HG03520 (cell line): ENCODE results near the gene SPATC1L.

Experiments
- ATAC-seq: cut with Tn5 transposase; IDR thresholded peaks from one replicate; pipeline ENCODE4 v1.9.1; 2021; ENCODE audit warnings: mild to moderate bottlenecking, moderate library complexity; ENCODE audit not compliant: unreplicated experiment

SPATC1L gene

DNA sequence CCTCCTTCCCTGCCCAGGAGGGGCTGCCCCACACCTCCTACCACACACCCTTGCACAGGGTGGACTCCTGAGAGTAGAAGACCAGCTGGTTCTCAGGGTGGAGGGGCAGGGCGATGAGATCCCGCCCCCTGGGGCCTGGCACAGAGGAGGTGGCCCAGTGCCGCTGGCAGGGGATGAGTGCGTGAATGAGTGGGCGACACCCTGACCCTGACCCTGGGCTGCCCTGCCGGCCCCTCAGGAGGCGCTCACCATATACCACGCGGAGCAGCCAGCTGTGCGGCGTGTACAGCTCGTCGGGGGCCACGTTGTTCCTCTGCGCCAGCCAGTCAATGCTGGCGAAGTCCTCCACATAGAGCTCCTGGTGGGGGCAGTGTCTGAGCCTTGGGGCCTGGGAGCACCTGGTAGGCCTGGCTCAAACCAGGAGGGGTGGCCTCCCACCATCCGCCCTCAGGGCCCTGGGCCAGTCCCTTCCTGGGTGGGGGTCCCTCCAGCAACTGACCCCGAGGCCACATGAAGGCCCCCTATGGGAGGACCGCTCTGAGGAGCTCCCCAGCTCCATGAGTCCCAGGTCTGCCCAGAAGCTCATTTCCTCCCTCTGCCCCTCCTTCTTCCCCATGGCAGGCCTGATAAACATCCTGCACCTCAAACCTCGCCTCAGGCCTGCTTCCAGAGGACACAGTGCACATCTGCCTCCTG, 31.3 kb upstream of the SPATC1L start:
- ATAC-seq: no peak

DNA sequence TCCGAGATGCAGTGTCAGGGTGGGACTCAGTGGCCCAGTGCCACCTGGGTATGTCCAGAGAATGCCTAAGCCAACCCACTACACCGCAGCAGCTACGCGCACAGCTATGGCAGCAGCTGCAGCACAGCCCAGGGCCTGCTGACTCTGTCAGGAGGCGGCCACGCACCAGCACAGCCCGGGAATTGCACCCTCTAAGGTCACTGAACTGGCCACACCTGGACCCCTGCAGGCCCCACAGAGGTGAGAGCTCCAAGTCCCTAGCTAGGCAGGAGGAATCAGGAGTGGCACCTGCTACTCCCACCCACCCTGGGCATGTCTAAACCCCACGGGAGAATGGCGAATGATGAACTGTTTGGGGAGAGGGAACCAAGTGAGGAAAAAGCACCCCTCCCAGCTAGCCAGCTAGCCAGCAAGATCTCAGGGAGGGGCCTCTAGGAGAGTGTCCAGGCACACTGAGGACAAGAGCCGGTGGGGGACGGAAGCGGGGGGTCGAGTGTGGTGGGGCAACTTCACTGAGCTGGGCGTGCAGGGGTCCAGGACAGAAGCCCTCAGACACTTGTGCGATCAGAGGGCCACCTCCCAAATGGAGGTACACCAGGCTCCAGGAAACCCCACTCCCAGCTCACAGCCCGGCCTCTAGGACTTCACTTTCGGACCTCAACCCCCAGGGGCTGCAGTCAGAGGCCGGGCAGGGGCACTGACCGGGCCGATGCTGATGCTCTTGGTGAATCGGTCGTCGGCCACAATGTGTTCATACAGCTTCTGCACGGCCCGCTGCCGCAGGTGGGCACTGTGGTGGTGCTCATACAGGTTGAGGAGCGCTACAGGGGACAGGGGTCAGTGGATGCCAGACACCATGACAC, 30.4 kb upstream of the SPATC1L start:
- ATAC-seq: no peak

DNA sequence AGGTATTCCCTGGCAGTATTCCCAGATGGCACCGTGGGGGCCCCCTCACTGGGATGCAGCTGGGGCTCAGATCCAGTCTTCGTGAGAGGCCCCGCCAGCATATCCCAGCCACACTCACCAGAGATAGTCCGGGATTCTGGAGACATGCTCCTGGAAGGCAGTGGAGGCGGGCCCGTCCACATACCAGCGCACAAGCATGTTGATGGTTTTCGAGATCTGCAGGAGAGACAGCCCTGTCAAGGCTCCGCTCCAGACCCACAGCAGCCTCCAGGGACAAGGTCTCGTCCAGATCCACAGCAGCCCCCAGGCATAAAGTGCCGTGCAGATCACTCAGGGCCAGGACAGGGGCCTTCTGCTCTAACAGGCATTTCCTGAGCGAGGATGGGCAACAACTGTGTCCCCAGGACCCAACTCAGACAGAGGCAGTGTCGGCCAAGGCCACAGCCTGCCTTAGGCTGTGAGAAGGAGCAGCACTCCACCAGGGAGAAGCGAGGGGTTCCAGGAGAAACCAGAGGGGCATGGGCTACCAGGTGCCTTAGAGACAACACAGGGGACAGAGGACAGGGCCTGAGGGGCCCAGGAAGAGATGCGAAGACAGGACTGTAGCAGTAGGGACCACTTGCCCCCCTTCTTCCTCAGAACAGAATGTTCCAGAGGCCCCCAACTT, 29.5 kb upstream of the SPATC1L start:
- no peak for ATAC-seq

DNA sequence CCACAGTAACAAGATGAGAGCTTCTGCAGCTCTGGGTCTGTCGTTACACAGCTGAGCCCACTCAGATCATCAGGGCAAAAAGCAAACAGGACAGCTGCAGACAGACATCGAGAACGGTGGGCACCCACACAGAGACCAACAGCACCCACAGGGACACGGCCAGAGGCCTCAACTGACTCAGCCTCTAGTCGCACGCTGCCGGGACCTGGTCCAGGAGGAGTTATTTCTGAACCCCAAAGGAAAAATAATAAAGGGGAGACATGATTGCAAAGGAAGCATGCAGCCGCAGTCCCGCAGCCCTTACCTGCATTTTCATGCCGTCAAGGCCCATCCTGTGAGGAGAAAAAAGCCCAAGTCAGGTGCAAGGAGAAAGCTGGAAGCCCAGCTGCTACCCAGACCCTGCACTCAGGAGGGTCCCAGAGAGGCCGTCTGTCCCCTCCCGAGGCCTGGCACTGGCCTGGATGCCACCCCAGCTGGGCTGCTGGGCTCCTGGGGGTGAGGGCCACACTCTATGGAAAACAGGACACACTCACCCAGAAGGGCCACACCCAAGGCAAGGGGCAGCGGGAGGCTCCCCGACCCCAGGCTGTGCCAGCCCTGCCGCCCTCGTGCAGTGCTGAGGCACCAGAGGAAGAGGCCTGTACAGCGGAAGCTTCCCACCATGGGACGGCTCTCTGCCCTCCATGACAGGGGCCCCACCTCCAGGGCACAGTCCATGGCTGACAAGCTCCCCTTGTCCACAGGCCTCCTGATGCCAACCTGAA, 28.6 kb upstream of the SPATC1L start:
- ATAC-seq: no peak

DNA sequence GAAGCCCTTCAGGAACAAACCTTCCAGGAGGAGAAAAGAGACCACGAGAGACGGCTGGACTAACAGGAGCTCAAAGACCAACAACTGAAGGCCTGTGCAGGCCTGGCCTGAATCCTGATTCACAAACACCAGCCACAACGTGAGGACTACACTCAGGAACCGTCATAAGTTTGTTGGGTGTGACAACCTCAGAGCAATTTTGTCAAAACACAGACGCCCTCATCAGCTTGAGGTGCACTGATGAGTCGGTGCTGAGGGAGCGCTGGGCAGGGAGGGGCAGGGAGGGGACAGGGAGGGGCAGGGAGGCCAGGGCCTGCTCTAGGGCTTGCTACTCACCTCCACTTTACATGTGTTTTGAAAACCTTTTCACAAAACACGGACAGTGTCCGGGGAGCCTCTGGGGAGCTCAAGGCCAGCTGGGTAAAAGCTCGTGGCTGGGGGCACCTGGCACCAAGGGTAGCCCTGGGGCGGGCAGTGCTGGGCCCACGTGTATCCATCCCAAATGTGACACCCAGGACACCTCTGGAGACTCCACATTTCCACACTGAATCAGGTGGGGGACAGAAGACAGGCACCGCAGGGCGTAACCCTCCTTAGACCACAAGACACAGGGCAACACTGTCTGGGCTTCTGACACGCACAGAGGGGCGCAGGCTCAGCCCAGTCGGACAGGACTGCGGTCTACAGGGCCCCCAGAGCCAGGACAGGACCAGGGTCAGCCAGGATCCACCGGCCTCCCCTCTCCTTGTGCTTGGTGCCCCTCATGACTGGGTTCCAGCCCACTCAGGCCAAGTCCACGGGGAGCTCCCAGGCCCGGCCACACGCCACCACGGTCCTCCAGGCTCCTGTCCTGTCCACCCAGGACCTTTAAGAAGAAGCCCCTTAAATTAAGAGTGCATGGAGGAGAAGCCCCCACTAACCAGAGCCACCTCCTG, 27.8 kb upstream of the SPATC1L start:
- ATAC-seq: no peak

- no peak for ATAC-seq
Observed at GRCh38 chr21:46211376-46211775, 27.1 kb upstream of the SPATC1L start.

GRCh38 chr21:46210378-46211136, 26.3 kb upstream of the SPATC1L start:
- no peak for ATAC-seq

DNA sequence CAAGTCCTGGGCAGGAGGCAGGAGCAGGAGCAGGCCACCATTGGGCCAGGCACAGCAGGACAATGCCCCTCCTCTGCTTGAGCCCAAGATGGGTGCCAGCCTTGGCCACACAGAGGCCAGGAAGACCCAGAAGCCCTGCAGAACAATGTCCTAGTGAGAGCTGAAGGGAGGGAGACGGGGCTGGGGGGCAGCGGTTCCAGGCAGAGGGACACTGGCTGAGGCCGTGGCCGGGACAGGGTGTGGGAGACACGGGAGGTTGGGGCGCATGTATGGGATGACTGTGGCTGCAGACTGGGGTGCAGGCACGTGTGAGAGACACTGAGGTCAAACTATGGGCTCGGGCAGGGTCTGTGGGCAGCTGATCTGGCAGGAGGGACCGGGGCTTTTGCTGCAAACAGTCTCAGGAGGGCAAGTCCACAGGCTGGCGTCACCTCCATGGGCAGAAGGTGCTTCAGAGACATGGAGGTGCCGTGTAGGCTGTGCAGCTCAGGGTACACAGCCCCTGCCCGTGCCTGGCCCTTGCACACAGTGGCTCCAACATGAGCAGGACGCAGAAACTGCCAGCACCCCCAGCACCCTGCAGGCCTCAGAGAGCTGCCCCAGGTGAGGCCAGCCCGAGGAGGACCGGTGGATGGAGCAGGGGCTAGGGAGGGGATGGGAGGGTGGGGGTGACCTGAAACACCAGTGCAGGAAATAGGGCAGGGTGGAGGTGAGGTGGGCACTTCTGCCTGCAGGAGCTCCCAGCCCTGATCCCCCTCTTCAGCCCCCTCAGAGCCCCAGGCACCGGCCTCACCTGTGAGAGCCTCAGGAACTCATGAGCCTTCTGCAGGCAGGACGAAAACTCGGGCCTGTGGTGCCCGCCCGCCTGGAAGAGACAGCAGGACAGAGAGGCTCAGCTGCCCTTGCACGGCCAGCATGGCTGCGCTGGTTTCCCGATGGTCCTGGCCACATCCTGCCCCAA, 24.8 kb upstream of the SPATC1L start:
- ATAC-seq: no peak

DNA sequence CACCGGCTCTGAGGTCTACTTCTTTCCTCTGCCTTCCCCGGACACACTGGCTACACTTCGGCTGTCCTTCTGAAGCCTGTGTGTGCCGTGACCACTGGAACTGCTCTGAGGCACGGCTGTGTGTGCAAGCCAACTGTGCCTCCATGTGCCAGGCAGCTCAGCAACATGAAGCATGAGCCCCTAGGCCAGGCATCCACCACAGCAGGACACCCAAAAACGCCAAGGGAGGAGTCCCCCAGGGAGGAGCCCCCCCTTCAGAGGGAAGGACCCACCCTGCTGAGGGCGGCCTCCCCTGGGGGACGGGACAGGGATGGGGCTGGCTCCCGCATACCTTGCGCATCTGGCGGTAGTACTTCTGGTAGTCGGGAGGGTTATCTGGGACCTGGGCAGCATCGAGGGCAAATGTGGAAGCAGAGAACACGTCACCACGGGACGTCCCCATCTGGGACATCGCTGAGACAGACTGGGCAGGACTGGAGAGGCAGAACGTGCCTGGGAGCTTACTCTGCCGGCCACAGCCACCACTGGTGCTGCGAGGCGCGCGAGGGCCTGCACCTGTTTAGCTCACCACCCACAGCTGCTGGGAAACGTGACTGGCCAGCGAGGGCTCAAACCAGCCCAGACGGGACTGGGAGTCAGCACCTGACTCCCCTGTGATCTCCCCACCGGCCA, 23.8 kb upstream of the SPATC1L start:
- ATAC-seq: no peak

- no peak for ATAC-seq
Observed at GRCh38 chr21:46207006-46207919, 23.0 kb upstream of the SPATC1L start.

DNA sequence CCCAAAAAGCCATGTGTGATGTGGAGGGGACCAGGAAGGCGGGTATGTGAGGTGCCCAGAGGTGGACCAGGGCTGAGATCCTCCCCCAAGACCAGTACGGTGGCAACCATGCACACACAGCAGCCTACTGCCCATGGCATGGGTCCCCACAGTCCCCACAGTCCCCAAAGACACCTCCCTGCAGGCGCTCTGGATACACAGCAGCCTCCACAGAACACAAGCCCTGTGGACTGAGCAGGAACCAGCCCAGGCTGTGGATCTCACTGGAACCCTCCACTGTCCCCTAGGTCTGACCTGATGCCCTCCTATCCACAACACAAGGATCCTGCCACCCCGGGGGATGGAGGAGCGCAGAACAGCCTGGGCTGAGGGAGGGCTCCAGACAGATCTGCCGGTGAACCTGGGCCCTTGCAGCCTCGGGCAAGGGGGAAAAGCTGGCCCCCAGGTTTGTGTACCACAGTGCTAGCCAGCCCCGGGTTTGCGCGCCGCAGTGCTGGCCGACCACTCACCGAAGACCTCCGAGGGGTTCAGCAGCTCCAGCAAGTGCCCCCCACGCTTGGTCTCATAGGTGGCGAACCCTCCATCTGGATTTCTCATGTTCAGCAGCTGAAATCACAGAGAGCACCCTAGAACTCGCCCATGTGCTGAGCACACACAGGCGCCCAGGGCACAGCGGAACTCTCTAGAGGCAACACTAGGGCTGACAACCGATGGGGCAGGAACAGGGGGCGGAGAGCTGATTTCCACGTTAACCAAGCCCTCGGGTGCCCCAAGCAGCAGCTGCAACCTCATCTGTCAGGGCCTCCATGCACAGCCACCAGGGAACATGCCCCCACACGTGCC, 22.1 kb upstream of the SPATC1L start:
- ATAC-seq: no peak

GRCh38 chr21:46205766-46206162, 21.5 kb upstream of the SPATC1L start:
- ATAC-seq: no peak

- ATAC-seq: no peak
Observed at GRCh38 chr21:46205166-46205565, 20.9 kb upstream of the SPATC1L start.

GRCh38 chr21:46203203-46203600, 18.9 kb upstream of the SPATC1L start:
- no peak for ATAC-seq

- no peak for ATAC-seq
Observed at GRCh38 chr21:46202592-46203202, 18.4 kb upstream of the SPATC1L start.
